ENCODE measurements around the gene IDH3B.

GRCh38 chr20:2657241-2657640 lies 6.8 kb downstream of the IDH3B start:
- TF ChIP-seq ZNF780A (CRISPR knock-in tag; IDR thresholded peaks at IDR 0.05) = no peak
- TF ChIP-seq XBP1 (CRISPR knock-in tag; IDR thresholded peaks at IDR 0.05) = no peak
- TF ChIP-seq ZNF790 (CRISPR knock-in tag; IDR thresholded peaks at IDR 0.05; ENCODE audit: borderline replicate concordance) = no peak
- TF ChIP-seq FOXK1 (CRISPR knock-in tag; IDR thresholded peaks at IDR 0.05; ENCODE audit: borderline replicate concordance, low read depth) = no peak
- no peak for TF ChIP-seq RAD51 (IDR thresholded peaks at IDR 0.05; ENCODE audit: borderline replicate concordance)
- TF ChIP-seq CEBPB (IDR thresholded peaks at IDR 0.05; ENCODE audit: borderline replicate concordance, low read depth, low read length) = no peak

All from HepG2 (cell line).